NCI-H2227 (cell line): ENCODE measurements around the gene RMND1.

Experiments used
- DNase-seq: peaks from one replicate; lab custom pipeline; 2025; ENCODE audit not compliant: unreplicated experiment; lab: John Stamatoyannopoulos, UW

The RMND1 gene

GRCh38 chr6:151422981-151423380 is 28.9 kb downstream of the RMND1 start:
- DNase-seq = no peak

DNA sequence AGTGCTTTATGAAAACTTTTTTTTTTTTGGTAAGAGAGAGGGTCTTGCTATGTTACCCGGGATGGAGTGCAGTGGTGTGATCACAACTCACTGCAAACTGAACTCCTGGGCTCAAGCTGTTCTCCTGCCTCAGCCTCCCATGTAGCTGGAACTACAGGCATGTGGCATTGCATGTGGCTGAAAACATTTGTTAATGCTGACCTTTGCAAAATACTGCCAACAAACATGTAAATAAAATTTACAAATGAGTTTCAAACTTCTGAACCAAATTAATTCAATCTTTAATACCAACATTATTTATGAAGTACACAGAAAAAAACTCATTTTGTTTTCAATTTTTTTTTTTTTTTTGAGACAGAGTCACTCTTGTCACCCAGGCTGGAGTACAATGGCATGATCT is 34.4 kb downstream of the RMND1 start:
- no peak for DNase-seq

DNA sequence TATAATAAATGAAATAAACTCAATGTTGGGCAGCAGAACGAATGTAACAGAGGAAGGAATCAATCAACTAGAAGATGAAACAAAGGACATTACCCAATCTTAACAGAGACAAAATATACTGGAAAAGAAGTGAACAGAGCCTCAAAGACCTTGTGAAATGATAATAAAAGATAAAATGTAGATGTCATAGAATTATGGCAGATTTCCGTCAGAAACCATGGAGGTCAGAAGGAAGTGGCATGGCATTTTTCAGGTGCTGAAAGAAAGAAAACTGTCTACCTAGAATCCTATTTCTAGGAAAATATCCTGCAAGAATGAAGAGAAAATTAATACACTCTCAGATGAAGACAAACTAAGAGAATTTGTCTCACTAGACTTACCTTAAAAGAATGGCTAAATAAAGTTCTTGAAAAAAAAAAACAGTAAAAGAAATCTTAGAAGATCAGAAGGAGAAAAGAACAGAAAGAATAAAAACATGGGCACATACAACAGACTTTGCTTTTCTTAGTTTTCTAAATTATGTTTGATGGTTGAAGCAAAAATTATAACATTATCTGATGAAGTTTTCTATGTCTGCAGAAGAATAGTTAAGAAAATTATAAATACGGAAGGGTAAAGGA is 37.2 kb downstream of the RMND1 start:
- no peak for DNase-seq

DNA sequence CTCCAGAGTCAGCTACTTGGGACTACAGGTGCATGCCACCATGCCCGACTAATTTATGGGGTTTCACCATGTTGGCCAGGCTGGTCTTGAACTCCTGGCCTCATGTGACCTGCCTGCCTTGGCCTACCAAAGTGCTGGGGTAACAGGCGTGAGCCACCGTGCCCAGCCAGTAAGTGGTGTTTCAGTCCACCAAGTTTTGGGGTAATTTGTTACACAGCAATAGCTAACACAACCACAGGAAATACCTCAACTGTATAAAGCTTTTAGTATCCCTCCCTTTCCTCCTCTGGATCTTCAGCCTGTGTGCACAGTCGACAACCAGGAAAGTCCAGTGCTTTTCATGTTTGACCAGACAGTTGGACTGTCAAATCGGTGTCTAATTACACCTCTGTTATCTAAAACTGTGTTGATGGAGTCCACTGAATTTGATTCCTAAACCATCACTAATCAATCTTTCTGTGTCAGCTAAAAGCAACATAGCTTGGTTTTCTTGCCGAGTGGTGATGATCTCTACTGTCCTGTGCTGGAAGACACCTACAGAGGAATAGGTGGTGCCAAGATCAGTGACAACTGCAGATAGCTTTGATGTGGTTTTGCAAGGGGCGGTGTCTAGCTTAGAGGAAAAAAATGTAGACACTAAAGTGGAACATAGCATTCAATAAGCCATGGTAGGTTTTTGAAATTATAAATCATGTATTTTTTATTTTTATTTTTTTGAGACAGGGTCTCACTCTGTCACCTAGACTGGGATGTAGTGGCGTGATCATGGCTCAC is 38.4 kb downstream of the RMND1 start:
- no peak for DNase-seq

DNA sequence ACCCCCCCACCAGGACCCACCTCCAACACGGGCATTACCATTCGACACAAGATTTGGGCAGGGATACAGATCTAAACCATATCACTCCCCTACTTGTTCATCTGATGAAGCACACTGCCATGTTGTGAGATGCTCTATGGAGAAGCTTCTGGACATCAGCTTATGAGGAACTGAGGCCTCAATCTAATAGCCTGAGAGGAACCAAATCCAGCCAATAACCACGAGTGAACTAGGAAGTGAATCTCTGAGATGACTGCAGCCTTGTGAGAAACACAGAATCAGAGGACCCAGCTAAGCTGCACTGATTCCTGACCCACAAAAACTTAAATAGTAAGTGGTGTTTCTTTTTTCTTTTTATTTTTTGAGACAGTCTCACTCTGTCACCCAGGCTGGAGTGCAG is 39.0 kb downstream of the RMND1 start:
- no peak for DNase-seq

- DNase-seq = no peak
These were observed 42.2 kb downstream of the RMND1 start for GRCh38 chr6:151409679-151410078.

DNA sequence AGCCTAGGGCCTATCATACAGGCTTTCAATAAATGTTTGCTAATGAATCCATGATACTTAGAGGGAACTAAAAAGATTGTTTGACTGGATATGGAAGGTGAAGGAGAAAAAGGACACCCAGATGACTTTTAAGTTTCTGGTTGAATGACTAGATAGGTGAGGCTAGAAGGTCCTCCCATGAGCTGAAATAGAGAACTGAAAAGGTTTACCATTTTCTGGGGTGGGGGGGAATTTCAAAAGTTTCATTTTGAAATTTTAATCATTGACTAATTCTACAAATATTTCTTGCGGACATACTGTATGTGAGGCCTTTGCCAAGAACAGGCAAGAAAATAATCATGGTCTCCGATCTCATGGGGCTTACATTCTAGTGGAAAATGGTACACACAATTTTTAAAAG is 42.7 kb downstream of the RMND1 start:
- DNase-seq = no peak

DNA sequence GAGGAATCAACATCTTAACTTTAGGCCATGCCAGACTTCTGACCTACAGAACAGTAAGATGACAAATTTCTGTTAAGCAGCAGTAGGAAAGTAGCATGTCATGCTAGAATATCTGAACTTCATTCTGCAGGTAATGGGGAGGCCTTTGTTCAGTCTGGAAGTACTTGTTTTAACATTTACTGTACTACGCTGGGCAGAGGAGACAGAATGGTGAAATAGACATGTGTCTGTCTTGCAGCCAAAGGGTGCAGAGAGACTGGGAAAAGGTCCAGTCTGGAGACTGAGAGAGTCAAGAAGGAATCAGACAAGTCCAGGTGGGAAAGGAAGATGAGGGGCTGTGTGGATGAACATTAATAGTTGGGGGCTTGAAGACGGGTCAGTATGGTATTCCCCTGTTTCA is 43.1 kb downstream of the RMND1 start:
- no peak for DNase-seq

DNA sequence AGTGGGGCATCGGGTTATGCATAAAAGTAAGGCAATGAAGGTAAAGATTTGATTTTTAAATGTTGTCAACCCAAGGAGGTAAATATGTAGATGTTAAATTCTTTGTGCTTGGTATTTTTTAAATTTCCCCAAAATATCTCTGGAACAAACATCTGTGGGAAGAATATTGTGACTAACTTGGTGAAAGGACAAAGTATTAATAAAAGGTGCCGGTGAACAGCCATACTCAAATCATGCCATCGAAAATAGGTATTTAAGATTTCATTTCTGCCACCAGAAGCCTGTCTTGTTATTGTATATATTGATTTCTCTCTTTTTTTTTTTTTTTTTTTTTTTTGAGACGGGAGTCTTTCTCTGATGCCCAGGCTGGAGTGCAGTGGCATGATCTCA is 48.0 kb downstream of the RMND1 start:
- no peak for DNase-seq

DNA sequence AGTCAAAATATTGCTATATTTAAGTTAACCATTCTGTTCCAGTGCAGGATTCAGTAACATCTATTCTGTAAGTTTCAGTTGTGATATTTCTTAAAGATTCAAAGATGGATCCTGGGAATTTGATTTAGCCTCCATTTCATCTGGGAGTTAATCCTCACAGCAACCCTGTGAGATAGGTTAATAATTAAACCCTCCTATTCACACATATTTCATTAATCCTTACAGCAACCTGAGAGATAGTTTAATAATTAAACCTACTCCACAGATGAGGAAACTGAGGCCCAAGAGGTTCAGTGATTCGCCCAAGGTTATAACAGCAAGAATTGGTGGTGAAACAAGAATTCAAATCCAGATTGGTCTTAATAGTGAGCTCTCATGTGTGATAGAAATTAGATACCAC is 49.7 kb downstream of the RMND1 start:
- DNase-seq = no peak

DNA sequence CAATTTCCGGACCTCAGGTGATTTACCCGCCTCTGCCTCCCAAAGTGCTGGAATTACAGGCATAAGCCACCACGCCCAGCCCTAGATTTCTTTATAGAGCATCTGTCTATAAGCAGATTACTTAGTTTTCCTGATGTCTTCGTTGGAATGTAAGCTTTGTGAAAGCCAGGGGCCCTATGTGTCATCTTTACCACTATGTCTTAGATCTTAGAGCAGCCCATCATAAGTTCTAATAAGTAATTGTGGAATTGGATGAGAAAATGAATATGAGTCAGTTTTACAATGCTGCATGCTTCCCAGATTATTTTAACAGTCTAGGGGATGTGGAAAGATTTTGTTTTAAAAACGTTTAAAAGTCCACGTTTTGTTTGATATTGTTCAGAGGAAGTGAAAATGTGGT is 51.5 kb downstream of the RMND1 start:
- no peak for DNase-seq

- DNase-seq = no peak
These were observed 52.2 kb downstream of the RMND1 start for GRCh38 chr6:151399679-151400078.

GRCh38 chr6:151393410-151393809 is 58.5 kb downstream of the RMND1 start:
- no peak for DNase-seq

DNA sequence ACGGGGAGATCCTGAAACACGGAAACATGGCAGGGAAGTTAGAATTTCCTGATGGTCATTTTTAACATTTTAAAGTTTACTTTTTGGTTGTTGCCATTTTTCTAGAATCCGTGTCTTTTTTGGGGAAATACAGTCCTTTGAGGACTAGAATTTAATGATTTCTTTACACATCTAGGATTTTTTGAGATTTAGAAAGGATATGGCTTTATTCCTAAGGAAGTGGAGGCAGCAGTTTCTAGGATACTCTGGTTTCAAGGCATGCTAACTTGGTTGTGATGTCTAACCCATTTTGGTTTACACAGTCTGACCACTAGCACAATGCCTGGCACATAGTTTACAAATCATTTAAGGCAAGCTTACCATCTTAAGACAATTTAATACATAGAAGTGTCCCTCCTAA is 59.5 kb downstream of the RMND1 start:
- DNase-seq = no peak

- peak; percentile 81 for DNase-seq
These were observed 60.2 kb downstream of the RMND1 start, which contains the start of gene ZBTB2 for GRCh38 chr6:151391471-151392413. Gene ZBTB2 (minus strand): TSS chr6:151391559. CDS start chr6:151373637, 17,922 bp downstream.

GRCh38 chr6:151390851-151391470 is 61.0 kb downstream of the RMND1 start:
- peak; percentile 78 for DNase-seq

GRCh38 chr6:151390276-151390850 is 61.6 kb downstream of the RMND1 start:
- DNase-seq = peak; percentile 98

DNA sequence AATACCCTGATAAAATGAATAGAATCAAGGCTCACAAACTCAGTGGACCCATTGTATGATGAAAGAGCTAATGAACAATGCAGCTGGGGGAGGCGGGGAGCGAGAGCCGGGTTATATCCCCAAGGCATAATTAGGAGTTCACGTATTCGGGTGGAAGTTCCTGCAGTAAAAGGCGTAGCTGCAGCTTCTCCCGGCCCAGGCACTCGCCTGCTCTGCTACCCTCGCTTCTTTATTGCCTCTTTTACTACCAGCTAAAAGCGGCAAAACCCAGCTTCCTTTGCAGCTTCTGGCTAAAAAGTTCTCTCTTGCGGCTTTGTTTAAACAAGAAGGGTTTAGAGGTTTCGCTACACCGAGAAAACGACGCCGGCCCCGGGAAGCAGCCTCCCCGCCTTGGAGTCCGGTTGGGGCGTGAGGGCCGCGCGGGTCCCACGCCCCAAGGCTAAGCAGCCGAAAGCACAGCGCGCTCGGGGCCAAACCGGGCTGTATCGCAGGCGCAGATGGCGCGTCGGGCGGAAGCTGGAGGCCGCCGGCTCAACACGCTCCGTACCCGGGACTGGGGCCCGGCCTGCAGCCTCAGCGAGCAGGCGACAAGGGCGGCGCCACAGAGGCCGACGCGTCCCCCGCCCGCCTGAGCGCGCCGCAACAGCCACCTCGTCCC is 62.2 kb downstream of the RMND1 start:
- DNase-seq = no peak

GRCh38 chr6:151388997-151389617 is 62.8 kb downstream of the RMND1 start:
- peak; percentile 41 for DNase-seq

DNA sequence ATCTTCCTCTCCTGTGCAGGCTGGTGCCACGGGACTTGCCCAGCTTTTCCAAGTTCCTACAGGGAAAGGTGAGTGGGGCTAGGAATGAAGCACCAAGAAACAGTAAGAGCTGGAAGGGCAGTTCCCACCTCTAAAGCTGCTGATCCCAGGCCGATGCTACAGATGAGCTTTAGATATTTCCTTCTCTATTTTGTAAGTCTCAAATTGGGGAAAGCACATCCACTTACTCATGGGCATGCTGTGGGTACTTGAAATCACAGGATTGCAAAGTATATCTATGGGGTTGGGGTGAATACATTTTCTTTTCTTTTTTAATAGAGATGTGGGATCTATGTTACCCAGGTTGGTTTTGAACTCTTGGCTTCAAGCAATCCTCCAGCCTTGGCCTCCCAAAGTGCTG is 63.7 kb downstream of the RMND1 start:
- no peak for DNase-seq
